ENCODE measurements around the gene VAV2.

- TF ChIP-seq CTCF (IDR thresholded peaks at IDR 0.05) = no peak
- no peak for TF ChIP-seq MAX (IDR thresholded peaks at IDR 0.05; ENCODE audit: low read depth)
- TF ChIP-seq ELF1 (IDR thresholded peaks at IDR 0.05) = no peak
- TF ChIP-seq MEF2A (IDR thresholded peaks at IDR 0.05; ENCODE audit: borderline replicate concordance, low read depth) = no peak
- TF ChIP-seq RXRA (IDR thresholded peaks at IDR 0.05; ENCODE audit: borderline replicate concordance, low read depth) = no peak
- TF ChIP-seq USF2 (IDR thresholded peaks at IDR 0.05; ENCODE audit: borderline replicate concordance, low read depth, low read length) = no peak
Observed at GRCh38 chr9:133989625-133990365, 2.3 kb downstream of the VAV2 start.

All from SK-N-SH (cell line).